ENCODE measurements around the gene CRELD2.

Gene CRELD2

GRCh38 chr22:49976439-49977175 lies 58.2 kb downstream of the CRELD2 start:
- Mint-ChIP-seq H3K4me1 (peaks cover 22% of the 10 kb centered on the region), H3K27ac (no peak overlapping the region), H3K9me3 (peaks cover 20 to 21% of the 10 kb centered on the region in 2 donors), H3K4me3 (no peak overlapping the region), H3K27me3 (no peaks in the 10 kb centered on the region)
- ATAC-seq = peak; percentile 66
- DNase-seq = peak; percentile 57 to 76

All from stimulated activated naive CD8-positive, alpha-beta T cell treated with anti-CD3 and anti-CD28 coated beads, Interleukin-15, amount 100 ng/mL, for 72 hours (primary cell).